GM12878 (cell line): ENCODE results near the gene PLP2.

Experiments
- CTCF ChIP-seq, 3 experiments: IDR thresholded peaks in 2 of 3; conservative IDR thresholded peaks in 1 of 3; 2 replicates each; pipeline ENCODE4 v1.5.1; 2011; ENCODE audit warnings: low read depth in 3 of 3, low read length in 3 of 3, mild to moderate bottlenecking in 3 of 3, control low read depth in 2 of 3, moderate library complexity in 2 of 3, inconsistent platforms in 1 of 3, mixed read lengths in 1 of 3; ENCODE audit not compliant: control insufficient read depth in 2 of 3, insufficient read depth in 1 of 3; ENCODE audit errors: extremely low read depth in 1 of 3
- ETV6 ChIP-seq, 2 experiments: fragments of 450-650 bp in 1 of 2; IDR thresholded peaks in 1 of 2; conservative IDR thresholded peaks in 1 of 2; 2 replicates each; pipeline ENCODE4 v1.6.1; 2014; ENCODE audit warnings: antibody characterized with exemption in 1 of 2, borderline replicate concordance in 1 of 2, low read depth in 1 of 2, mild to moderate bottlenecking in 1 of 2, moderate library complexity in 1 of 2
- POLR2AphosphoS5 ChIP-seq: IDR thresholded peaks from 2 replicates; pipeline ENCODE4 v1.6.1; 2011; ENCODE audit warnings: mild to moderate bottlenecking, low read length, inconsistent platforms
- RAD21 ChIP-seq: IDR thresholded peaks from 2 replicates; pipeline ENCODE4 v1.6.1; 2011; ENCODE audit warnings: mild to moderate bottlenecking, low read depth, low read length, moderate library complexity; ENCODE audit not compliant: insufficient read depth
- REST ChIP-seq: IDR thresholded peaks from 2 replicates; pipeline ENCODE4 v1.6.1; 2012; ENCODE audit warnings: mild to moderate bottlenecking, low read depth, low read length

- TF ChIP-seq ETV6 (conservative IDR thresholded peaks at IDR 0.05 in 1 of 2, IDR thresholded peaks at IDR 0.05 in 1 of 2; ENCODE audit: borderline replicate concordance in 1 of 2, low read depth in 1 of 2) (no peak), CTCF (IDR thresholded peaks at IDR 0.05 in 2 of 3, conservative IDR thresholded peaks at IDR 0.05 in 1 of 3; ENCODE audit: control insufficient read depth in 2 of 3, extremely low read depth in 1 of 3, insufficient read depth in 1 of 3, low read depth in 3 of 3, low read length in 3 of 3) (peak; percentile 39 to 63 (median 53)), RAD21 (peak; percentile 16; the same call in 1 of the 2 replicates), REST (no peak), POLR2AphosphoS5 (0 out of 2 replicates have a peak, but pooled peaks have one; percentile 38)
Measured at GRCh38 chrX:49186125-49187027, 14.7 kb downstream of the PLP2 start, which contains the start of gene PRICKLE3.
